C4-2B (cell line): ENCODE results near the gene ABCA4.

Source experiments
- H3K27ac ChIP-seq: fragments of 450-650 bp; 2 replicates; pipeline ENCODE4 v1.5.1; 2017
- CTCF ChIP-seq: fragments of 450-650 bp; conservative IDR thresholded peaks from 2 replicates; pipeline ENCODE4 v1.5.1; 2017; ENCODE audit warnings: mild to moderate bottlenecking
- ZFX ChIP-seq: fragments of 450-650 bp; IDR thresholded peaks from 2 replicates; pipeline ENCODE4 v1.6.1; 2017

Gene ABCA4

GRCh38 chr1:94132111-94132510, 11.2 kb upstream of the ABCA4 start:
- TF ChIP-seq CTCF = no peak
- no peak for TF ChIP-seq ZFX

GRCh38 chr1:94130851-94131595, 10.1 kb upstream of the ABCA4 start:
- TF ChIP-seq CTCF = no peak
- no peak for TF ChIP-seq ZFX
- no peak overlapping the region for H3K27ac ChIP-seq

More at GRCh38 chr1:94132111-94132510, 11.2 kb upstream of the ABCA4 start:
- H3K27ac ChIP-seq = no peak overlapping the region

- no peak overlapping the region for H3K27ac ChIP-seq
- TF ChIP-seq CTCF = no peak
- no peak for TF ChIP-seq ZFX
Observed at GRCh38 chr1:94126651-94127050, 5.7 kb upstream of the ABCA4 start.

- no peak overlapping the region for H3K27ac ChIP-seq
- no peak for TF ChIP-seq ZFX
- no peak for TF ChIP-seq CTCF
Observed at GRCh38 chr1:94125551-94126514, 4.9 kb upstream of the ABCA4 start.

- H3K27ac ChIP-seq = no peak overlapping the region
- TF ChIP-seq ZFX (no peak), CTCF (no peak)
Observed at GRCh38 chr1:94124538-94124937, 3.6 kb upstream of the ABCA4 start.

- TF ChIP-seq CTCF = no peak
- no peak for TF ChIP-seq ZFX
- no peak overlapping the region for H3K27ac ChIP-seq
Observed at GRCh38 chr1:94122201-94122970, 1.4 kb upstream of the ABCA4 start.
